ENCODE measurements around the gene CAPN12. TPM values are rescaled to one million over a fixed set of nuclear protein-coding genes. Genes with fewer than 3 reads are reported as not detected.
"Not testable (repeated sequence)": the region's sequence is repeated elsewhere in the genome, so short reads cannot be mapped to it uniquely, and the experiment has no call there.

CAPN12 gene
- polyA plus RNA-seq, 3 donors, result 1.8 TPM; not detected in 2

DNA sequence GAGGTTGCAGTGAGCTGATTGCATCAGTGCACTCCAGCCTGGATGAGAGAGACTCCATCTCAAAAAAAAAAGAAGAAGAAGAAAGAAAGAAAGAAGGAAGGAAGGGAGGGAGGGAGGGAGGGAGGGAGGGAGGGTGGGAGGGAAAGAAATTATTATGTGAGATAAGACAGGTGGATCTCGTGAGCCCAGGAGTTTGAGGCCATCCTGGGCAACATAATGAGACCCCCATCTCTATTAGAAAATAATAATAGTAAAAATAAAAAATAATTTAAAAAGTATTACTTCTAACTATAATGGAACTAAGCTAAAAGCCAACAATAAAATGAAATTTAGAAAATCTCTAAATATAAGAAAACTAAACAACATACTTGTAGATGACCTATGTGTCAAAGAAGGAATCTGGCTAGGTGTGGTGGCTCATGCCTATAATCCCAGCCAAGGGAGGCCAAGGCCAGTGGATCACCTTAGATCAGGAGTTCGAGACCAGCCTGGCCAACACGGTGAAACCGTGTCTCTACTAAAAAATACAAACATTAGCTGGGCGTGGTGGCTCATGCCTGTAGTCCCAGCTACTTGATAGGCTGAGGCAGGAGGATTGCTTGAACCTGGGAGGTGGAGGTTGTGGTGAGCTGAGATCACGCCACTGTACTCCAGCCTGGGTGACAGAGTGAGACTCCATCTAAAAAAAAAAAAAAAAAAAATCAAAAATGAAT lies 16.7 kb upstream of the CAPN12 start:
- H3K9me3 ChIP-seq (replicated peaks in 1 of 2; ENCODE audit: control insufficient read depth in 1 of 2, insufficient read depth in 1 of 2, low read length in 2 of 2); H3K4me2 ChIP-seq (replicated peaks; ENCODE audit: extremely low read depth, low read length, poor library complexity, severe bottlenecking); H3K9me3 Mint-ChIP-seq; H3K9ac ChIP-seq (ENCODE audit: insufficient read depth, low read length, poor library complexity, severe bottlenecking); H3K27ac ChIP-seq (ENCODE audit: low read depth in 1 of 2, low read length in 2 of 2); H3K27ac Mint-ChIP-seq; DNase-seq; H3K36me3 ChIP-seq (replicated peaks in 1 of 2; ENCODE audit: control insufficient read depth in 1 of 2, insufficient read depth in 2 of 2, low read length in 2 of 2); H3K36me3 Mint-ChIP-seq; H3K27me3 Mint-ChIP-seq (ENCODE audit: low read depth in 3 of 3); H4K20me1 ChIP-seq (ENCODE audit: insufficient read depth, low read length); H3K4me3 Mint-ChIP-seq; H2AFZ ChIP-seq (ENCODE audit: insufficient read depth, low read depth, low read length, poor library complexity, severe bottlenecking); H3K4me3 ChIP-seq (replicated peaks in 1 of 3; ENCODE audit: low read depth in 2 of 3, low read length in 3 of 3); H3K27me3 ChIP-seq (ENCODE audit: control insufficient read depth in 2 of 2, insufficient read depth in 2 of 2, low read length in 2 of 2); H3K79me2 ChIP-seq (ENCODE audit: insufficient read depth, low read length): not testable (repeated sequence)
- peaks cover 15% of the 10 kb centered on the region for H3K4me1 Mint-ChIP-seq
- no CpG with 5 or more reads among the region's 6 CpGs for WGBS (ENCODE audit: insufficient coverage)
- intact Hi-C loops (cut with micrococcal nuclease), result loop anchor here in 1 of 2 donors (10.0 kb wide), 1 partner anchor 134 kb away; the partner anchor contains the start of genes NFKBIB and SIRT2
- H3K4me1 ChIP-seq (ENCODE audit: control insufficient read depth in 1 of 2, insufficient read depth in 2 of 2, low read length in 2 of 2), result peaks cover 0 to 10% of the 10 kb centered on the region in 2 donors

DNA sequence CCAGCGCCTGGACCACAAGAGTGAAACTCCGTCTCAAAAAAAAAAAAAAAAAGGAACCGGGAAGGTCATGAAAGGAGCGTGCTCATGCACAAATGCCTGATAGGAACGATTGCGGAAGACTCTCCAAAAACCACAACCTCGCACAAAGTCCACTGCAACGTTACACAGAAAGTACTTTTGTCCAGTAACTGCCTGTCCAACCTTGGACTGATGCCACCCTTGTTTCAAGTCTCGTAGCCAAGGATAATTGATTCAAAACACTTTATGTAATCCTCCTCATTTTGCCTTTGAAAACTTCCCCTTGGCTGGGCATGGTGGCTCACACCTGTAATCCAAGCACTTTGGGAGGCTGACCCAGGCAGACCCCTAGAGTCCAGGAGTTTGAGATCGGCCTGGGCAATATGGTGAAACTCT lies 15.3 kb upstream of the CAPN12 start:
- H3K4me3 ChIP-seq (replicated peaks in 1 of 3; ENCODE audit: low read depth in 2 of 3, low read length in 3 of 3), result peak overlapping the region in 1 of 3 experiments; percentile 36
- H3K9ac ChIP-seq (ENCODE audit: insufficient read depth, low read length, poor library complexity, severe bottlenecking), result no peak overlapping the region
- peaks cover 15% of the 10 kb centered on the region for H3K4me1 Mint-ChIP-seq
- peak overlapping the region; percentile 8 to 87 (median 55) for H3K27ac Mint-ChIP-seq
- H3K27ac ChIP-seq (ENCODE audit: low read depth in 1 of 2, low read length in 2 of 2), result no peak overlapping the region
- no peaks in the 10 kb centered on the region for H3K36me3 Mint-ChIP-seq
- H3K4me3 Mint-ChIP-seq, result peak overlapping the region; percentile 30 to 41
- TF ChIP-seq, protein P1, sequence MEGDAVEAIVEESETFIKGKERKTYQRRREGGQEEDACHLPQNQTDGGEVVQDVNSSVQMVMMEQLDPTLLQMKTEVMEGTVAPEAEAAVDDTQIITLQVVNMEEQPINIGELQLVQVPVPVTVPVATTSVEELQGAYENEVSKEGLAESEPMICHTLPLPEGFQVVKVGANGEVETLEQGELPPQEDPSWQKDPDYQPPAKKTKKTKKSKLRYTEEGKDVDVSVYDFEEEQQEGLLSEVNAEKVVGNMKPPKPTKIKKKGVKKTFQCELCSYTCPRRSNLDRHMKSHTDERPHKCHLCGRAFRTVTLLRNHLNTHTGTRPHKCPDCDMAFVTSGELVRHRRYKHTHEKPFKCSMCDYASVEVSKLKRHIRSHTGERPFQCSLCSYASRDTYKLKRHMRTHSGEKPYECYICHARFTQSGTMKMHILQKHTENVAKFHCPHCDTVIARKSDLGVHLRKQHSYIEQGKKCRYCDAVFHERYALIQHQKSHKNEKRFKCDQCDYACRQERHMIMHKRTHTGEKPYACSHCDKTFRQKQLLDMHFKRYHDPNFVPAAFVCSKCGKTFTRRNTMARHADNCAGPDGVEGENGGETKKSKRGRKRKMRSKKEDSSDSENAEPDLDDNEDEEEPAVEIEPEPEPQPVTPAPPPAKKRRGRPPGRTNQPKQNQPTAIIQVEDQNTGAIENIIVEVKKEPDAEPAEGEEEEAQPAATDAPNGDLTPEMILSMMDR (IDR thresholded peaks at IDR 0.05), result no peak
- no peaks in the 10 kb centered on the region for H4K20me1 ChIP-seq (ENCODE audit: insufficient read depth, low read length)
- H3K27me3 ChIP-seq (ENCODE audit: control insufficient read depth in 2 of 2, insufficient read depth in 2 of 2, low read length in 2 of 2), result no peaks in the 10 kb centered on the region
- no peaks in the 10 kb centered on the region for H3K79me2 ChIP-seq (ENCODE audit: insufficient read depth, low read length)
- no peaks in the 10 kb centered on the region for H3K9me3 ChIP-seq (replicated peaks in 1 of 2; ENCODE audit: control insufficient read depth in 1 of 2, insufficient read depth in 1 of 2, low read length in 2 of 2)
- H3K4me2 ChIP-seq (replicated peaks; ENCODE audit: extremely low read depth, low read length, poor library complexity, severe bottlenecking), result peak overlapping the region; percentile 50
- intact Hi-C loops (cut with micrococcal nuclease), result loop anchor here in 1 of 2 donors (10.0 kb wide), 1 partner anchor 135 kb away; the partner anchor contains the start of genes NFKBIB and SIRT2
- peak overlapping the region; percentile 41 for H2AFZ ChIP-seq (ENCODE audit: insufficient read depth, low read depth, low read length, poor library complexity, severe bottlenecking)
- peaks cover 3 to 4% (median 4%) of the 10 kb centered on the region in 3 donors for H3K27me3 Mint-ChIP-seq (ENCODE audit: low read depth in 3 of 3)
- peak in 2 of 3 donors; percentile 34 to 43 for DNase-seq
- H3K36me3 ChIP-seq (replicated peaks in 1 of 2; ENCODE audit: control insufficient read depth in 1 of 2, insufficient read depth in 2 of 2, low read length in 2 of 2), result no peaks in the 10 kb centered on the region
- H3K4me1 ChIP-seq (ENCODE audit: control insufficient read depth in 1 of 2, insufficient read depth in 2 of 2, low read length in 2 of 2), result peaks cover 0 to 10% of the 10 kb centered on the region in 2 donors
- 16% methylated on average over 7 of the region's 10 CpGs for WGBS (ENCODE audit: insufficient coverage)
- H3K9me3 Mint-ChIP-seq, result peaks cover 0 to 8% (median 5%) of the 10 kb centered on the region in 7 donors

- H3K27ac Mint-ChIP-seq; intact Hi-C loops (cut with micrococcal nuclease); H3K27me3 ChIP-seq (ENCODE audit: control insufficient read depth in 2 of 2, insufficient read depth in 2 of 2, low read length in 2 of 2); H3K27ac ChIP-seq (ENCODE audit: low read depth in 1 of 2, low read length in 2 of 2); H3K79me2 ChIP-seq (ENCODE audit: insufficient read depth, low read length); H4K20me1 ChIP-seq (ENCODE audit: insufficient read depth, low read length); H3K4me3 Mint-ChIP-seq; DNase-seq; H3K9me3 Mint-ChIP-seq; H2AFZ ChIP-seq (ENCODE audit: insufficient read depth, low read depth, low read length, poor library complexity, severe bottlenecking); H3K36me3 ChIP-seq (replicated peaks in 1 of 2; ENCODE audit: control insufficient read depth in 1 of 2, insufficient read depth in 2 of 2, low read length in 2 of 2); H3K4me2 ChIP-seq (replicated peaks; ENCODE audit: extremely low read depth, low read length, poor library complexity, severe bottlenecking); H3K9me3 ChIP-seq (replicated peaks in 1 of 2; ENCODE audit: control insufficient read depth in 1 of 2, insufficient read depth in 1 of 2, low read length in 2 of 2); H3K36me3 Mint-ChIP-seq; H3K9ac ChIP-seq (ENCODE audit: insufficient read depth, low read length, poor library complexity, severe bottlenecking); H3K4me1 Mint-ChIP-seq; H3K4me3 ChIP-seq (replicated peaks in 1 of 3; ENCODE audit: low read depth in 2 of 3, low read length in 3 of 3); H3K4me1 ChIP-seq (ENCODE audit: control insufficient read depth in 1 of 2, insufficient read depth in 2 of 2, low read length in 2 of 2): not testable (repeated sequence)
- no CpG with 5 or more reads among the region's 2 CpGs for WGBS (ENCODE audit: insufficient coverage)
- peaks cover 8 to 22% (median 18%) of the 10 kb centered on the region in 3 donors for H3K27me3 Mint-ChIP-seq (ENCODE audit: low read depth in 3 of 3)
Measured at GRCh38 chr19:38754196-38754595, 9.9 kb upstream of the CAPN12 start.

GRCh38 chr19:38753783-38754182 lies 9.5 kb upstream of the CAPN12 start:
- H3K4me1 ChIP-seq (ENCODE audit: control insufficient read depth in 1 of 2, insufficient read depth in 2 of 2, low read length in 2 of 2); H3K79me2 ChIP-seq (ENCODE audit: insufficient read depth, low read length); DNase-seq; H3K9ac ChIP-seq (ENCODE audit: insufficient read depth, low read length, poor library complexity, severe bottlenecking); H3K9me3 ChIP-seq (replicated peaks in 1 of 2; ENCODE audit: control insufficient read depth in 1 of 2, insufficient read depth in 1 of 2, low read length in 2 of 2); H3K36me3 Mint-ChIP-seq; H3K4me2 ChIP-seq (replicated peaks; ENCODE audit: extremely low read depth, low read length, poor library complexity, severe bottlenecking); H3K27ac ChIP-seq (ENCODE audit: low read depth in 1 of 2, low read length in 2 of 2); H3K9me3 Mint-ChIP-seq; H3K36me3 ChIP-seq (replicated peaks in 1 of 2; ENCODE audit: control insufficient read depth in 1 of 2, insufficient read depth in 2 of 2, low read length in 2 of 2); H2AFZ ChIP-seq (ENCODE audit: insufficient read depth, low read depth, low read length, poor library complexity, severe bottlenecking); H3K27ac Mint-ChIP-seq; H3K4me3 ChIP-seq (replicated peaks in 1 of 3; ENCODE audit: low read depth in 2 of 3, low read length in 3 of 3); H3K27me3 ChIP-seq (ENCODE audit: control insufficient read depth in 2 of 2, insufficient read depth in 2 of 2, low read length in 2 of 2); H4K20me1 ChIP-seq (ENCODE audit: insufficient read depth, low read length); intact Hi-C loops (cut with micrococcal nuclease); H3K4me1 Mint-ChIP-seq; H3K4me3 Mint-ChIP-seq: not testable (repeated sequence)
- WGBS (ENCODE audit: insufficient coverage), result 88% methylated on average over 1 of the region's 3 CpGs
- peaks cover 8 to 24% (median 18%) of the 10 kb centered on the region in 3 donors for H3K27me3 Mint-ChIP-seq (ENCODE audit: low read depth in 3 of 3)
